GM23248 (cell line): ENCODE data around the gene RPL36.

ENCODE experiments used
- EZH2 ChIP-seq: fragments of 200-600 bp; sonication (generic); IDR thresholded peaks from 2 replicates; pipeline ENCODE4 v1.6.1; 2018; ENCODE audit warnings: antibody characterized with exemption, mild to moderate bottlenecking; ENCODE audit not compliant: insufficient read depth, poor library complexity, severe bottlenecking
- EZH2phosphoT487 ChIP-seq: fragments of 200-600 bp; sonication (generic); IDR thresholded peaks from 2 replicates; pipeline ENCODE4 v1.6.1; 2018; ENCODE audit warnings: antibody characterized with exemption, moderate library complexity, mild to moderate bottlenecking, low read depth; ENCODE audit not compliant: insufficient read depth

GRCh38 chr19:5651361-5651760 lies 38.7 kb upstream of the RPL36 start:
- TF ChIP-seq EZH2 (no peak), EZH2phosphoT487 (no peak)
